Dendritic cell treated with granulocyte-macrophage colony-stimulating factor and Interleukin-4, amounts not matched to agents 40 ng/mL and 50 ng/mL, for 4 days (primary cell): ENCODE measurements around the gene ORC6.
A peak's percentile ranks its signal among the peaks of the same experiment; 100 is the strongest.

Experiments
- H3K27ac Mint-ChIP-seq: one replicate; pipeline ENCODE4 v1.8.0; 2022; ENCODE audit warnings: mild to moderate bottlenecking, mixed read lengths
- H3K27me3 Mint-ChIP-seq: one replicate; pipeline ENCODE4 v1.8.0; 2022; ENCODE audit warnings: mild to moderate bottlenecking, mixed read lengths
- H3K36me3 Mint-ChIP-seq: one replicate; pipeline ENCODE4 v1.8.0; 2022; ENCODE audit warnings: low read depth, mixed read lengths
- H3K4me1 Mint-ChIP-seq: one replicate; pipeline ENCODE4 v1.8.0; 2022; ENCODE audit warnings: low read depth, mixed read lengths
- H3K4me3 Mint-ChIP-seq: one replicate; pipeline ENCODE4 v1.8.0; 2022; ENCODE audit warnings: mild to moderate bottlenecking, moderate library complexity, mixed read lengths
- H3K9me3 Mint-ChIP-seq: one replicate; pipeline ENCODE4 v1.8.0; 2022; ENCODE audit warnings: mixed read lengths
- intact Hi-C: fragments of 100-400 bp; cut with micrococcal nuclease; formaldehyde crosslinking; loops from one replicate; pipeline ENCODE4 v1.15.0; 2022

Gene ORC6

GRCh38 chr16:46688654-46689364, 650 bp upstream of the ORC6 start, which contains the start of gene VPS35:
Gene VPS35, minus strand, starts transcription at chr16:46689178. Its CDS starts 45 bp downstream, at chr16:46689133.
- Mint-ChIP-seq H3K27ac (no peak within 1 kb of the TSS), H3K27me3 (no peaks in the 10 kb centered on the region), H3K4me1 (peaks cover 38% of the 10 kb centered on the region), H3K9me3 (no peaks in the 10 kb centered on the region), H3K36me3 (no peaks in the 10 kb centered on the region), H3K4me3 (no peak within 1 kb of the TSS)
- intact Hi-C loops: loop anchor here (1.0 to 2.0 kb wide), 2 partner anchors 68 to 100 kb away; partner anchors contain the start of gene SHCBP1

- Mint-ChIP-seq H3K4me3 (no peak overlapping the region), H3K4me1 (peaks cover 21% of the 10 kb centered on the region), H3K36me3 (peaks cover 7% of the 10 kb centered on the region), H3K9me3 (no peaks in the 10 kb centered on the region), H3K27me3 (no peaks in the 10 kb centered on the region), H3K27ac (no peak overlapping the region)
- intact Hi-C loops: loop anchor here (1.0 kb wide), 1 partner anchor 53 kb away; no protein-coding TSS in a partner anchor
Measured at GRCh38 chr16:46690281-46691178, 1.1 kb downstream of the ORC6 start.

DNA sequence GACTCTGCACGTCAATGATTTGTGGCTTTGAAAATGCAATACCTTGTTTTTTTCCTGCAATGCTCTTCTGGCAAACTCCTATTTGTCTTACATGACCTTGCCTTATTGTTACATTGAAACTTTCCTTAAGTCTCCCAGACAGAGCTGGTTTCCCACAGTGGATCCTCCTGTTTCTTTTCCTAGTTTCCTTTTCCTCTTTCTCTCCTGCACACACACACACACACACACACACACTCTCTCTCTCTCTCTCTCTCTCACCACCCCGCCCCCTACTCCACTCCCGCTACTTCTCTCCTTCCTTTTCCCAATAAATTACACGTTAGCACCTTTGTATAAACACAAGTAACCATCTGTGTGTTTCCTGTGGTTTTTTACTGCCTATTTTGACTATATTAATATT, 2.3 kb downstream of the ORC6 start:
- Mint-ChIP-seq H3K9me3 (no peaks in the 10 kb centered on the region), H3K27me3 (no peaks in the 10 kb centered on the region), H3K36me3 (peaks cover 11% of the 10 kb centered on the region), H3K27ac (no peak overlapping the region), H3K4me1 (peaks cover 11% of the 10 kb centered on the region), H3K4me3 (no peak overlapping the region)
- intact Hi-C loops: no loop called here

GRCh38 chr16:46693598-46693997, 4.1 kb downstream of the ORC6 start:
- H3K27ac Mint-ChIP-seq: no peak overlapping the region
- H3K9me3 Mint-ChIP-seq: no peaks in the 10 kb centered on the region
- H3K4me1 Mint-ChIP-seq: no peaks in the 10 kb centered on the region
- H3K36me3 Mint-ChIP-seq: peaks cover 11% of the 10 kb centered on the region
- H3K27me3 Mint-ChIP-seq: no peaks in the 10 kb centered on the region
- no peak overlapping the region for H3K4me3 Mint-ChIP-seq
- intact Hi-C loops: no loop called here

DNA sequence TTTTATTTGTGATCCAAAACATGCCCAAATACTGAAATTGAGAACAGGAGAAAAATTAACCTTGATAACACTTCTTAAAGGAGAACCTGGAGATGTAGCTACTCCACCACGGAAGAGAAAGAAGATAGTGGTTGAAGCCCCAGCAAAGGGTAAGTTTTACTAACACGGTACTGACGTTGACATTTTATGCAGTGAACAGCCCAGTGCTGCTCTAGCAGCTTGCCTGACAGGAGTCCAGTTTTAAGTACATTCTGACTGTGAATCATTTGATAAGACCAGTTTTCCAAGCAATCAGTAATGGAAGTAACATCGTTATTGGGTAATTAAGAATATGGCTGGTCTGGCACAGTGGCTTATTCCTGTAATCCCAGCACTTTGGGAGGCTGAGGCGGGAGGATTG, 6.5 kb downstream of the ORC6 start:
- Mint-ChIP-seq H3K27ac (no peak overlapping the region), H3K36me3 (peaks cover 11% of the 10 kb centered on the region), H3K9me3 (no peaks in the 10 kb centered on the region), H3K4me3 (no peak overlapping the region), H3K27me3 (no peaks in the 10 kb centered on the region), H3K4me1 (no peaks in the 10 kb centered on the region)
- intact Hi-C loops: no loop called here

DNA sequence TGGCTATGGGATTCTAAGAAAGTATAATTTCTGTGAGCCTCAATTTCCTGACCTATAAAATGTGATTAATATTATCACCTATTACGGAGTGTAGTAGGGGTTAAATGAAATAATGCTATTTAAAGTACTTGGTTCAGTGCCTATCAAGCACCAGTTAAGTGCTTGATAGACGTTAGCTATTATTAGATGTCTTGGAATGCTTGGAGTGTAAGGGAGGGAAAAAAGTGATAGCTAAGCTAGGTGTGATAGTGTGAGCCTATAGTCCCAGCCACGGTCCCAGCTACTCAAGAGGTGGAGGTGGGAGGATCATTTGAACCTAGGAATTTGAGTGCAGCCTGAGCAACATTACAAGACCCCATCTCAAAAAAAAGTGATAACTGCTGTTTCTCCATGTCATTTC, 7.5 kb downstream of the ORC6 start:
- intact Hi-C loops: no loop called here
- H3K4me1 Mint-ChIP-seq: no peaks in the 10 kb centered on the region
- no peaks in the 10 kb centered on the region for H3K27me3 Mint-ChIP-seq
- H3K36me3 Mint-ChIP-seq: peaks cover 11% of the 10 kb centered on the region
- no peak overlapping the region for H3K27ac Mint-ChIP-seq
- no peaks in the 10 kb centered on the region for H3K9me3 Mint-ChIP-seq
- H3K4me3 Mint-ChIP-seq: no peak overlapping the region

DNA sequence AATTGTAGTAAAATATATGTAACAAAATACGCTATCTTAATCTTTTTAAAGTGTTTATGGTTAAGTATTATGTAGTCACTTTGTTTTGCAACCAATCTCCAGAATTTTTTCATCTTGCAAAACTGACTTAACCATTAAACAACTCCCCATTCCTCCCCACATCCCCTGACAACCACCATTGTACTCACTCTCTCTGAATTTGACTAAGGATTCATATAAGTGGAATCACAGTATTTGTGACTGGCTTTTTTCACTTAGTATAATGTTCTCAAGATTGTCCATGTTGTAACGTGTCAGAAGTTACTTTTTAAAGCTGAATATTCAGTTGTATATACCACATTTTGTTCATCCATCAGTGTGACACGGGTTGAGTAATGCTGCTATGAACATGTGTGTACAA, 10.6 kb downstream of the ORC6 start:
- H3K9me3 Mint-ChIP-seq: no peaks in the 10 kb centered on the region
- H3K4me1 Mint-ChIP-seq: no peaks in the 10 kb centered on the region
- intact Hi-C loops: no loop called here
- H3K27ac Mint-ChIP-seq: no peak overlapping the region
- no peak overlapping the region for H3K4me3 Mint-ChIP-seq
- H3K36me3 Mint-ChIP-seq: peaks cover 7% of the 10 kb centered on the region
- H3K27me3 Mint-ChIP-seq: no peaks in the 10 kb centered on the region

- no peak overlapping the region for H3K4me3 Mint-ChIP-seq
- no peaks in the 10 kb centered on the region for H3K36me3 Mint-ChIP-seq
- H3K27ac Mint-ChIP-seq: no peak overlapping the region
- H3K9me3 Mint-ChIP-seq: no peaks in the 10 kb centered on the region
- H3K27me3 Mint-ChIP-seq: no peaks in the 10 kb centered on the region
- intact Hi-C loops: no loop called here
- no peaks in the 10 kb centered on the region for H3K4me1 Mint-ChIP-seq
Measured at GRCh38 chr16:46701615-46702014, 12.2 kb downstream of the ORC6 start.

DNA sequence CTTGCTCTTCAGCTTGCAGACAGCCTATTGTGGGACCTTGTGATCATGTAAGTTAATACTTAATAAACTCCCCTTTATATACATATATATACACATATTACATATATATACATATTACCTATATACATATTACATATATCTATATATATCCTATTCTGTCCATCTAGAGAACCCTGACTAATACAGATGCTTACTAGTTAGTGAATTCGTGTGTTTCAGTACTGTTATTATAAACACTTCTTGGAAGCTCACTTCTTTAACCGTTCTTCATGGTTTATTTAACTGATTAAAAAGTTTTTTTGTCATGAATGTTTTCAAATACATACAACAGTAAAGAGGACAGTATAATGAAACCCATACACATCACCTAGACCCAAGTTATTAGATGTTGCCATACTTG, 12.6 kb downstream of the ORC6 start:
- Mint-ChIP-seq H3K36me3 (no peaks in the 10 kb centered on the region), H3K27ac (no peak overlapping the region)
- intact Hi-C loops: no loop called here

DNA sequence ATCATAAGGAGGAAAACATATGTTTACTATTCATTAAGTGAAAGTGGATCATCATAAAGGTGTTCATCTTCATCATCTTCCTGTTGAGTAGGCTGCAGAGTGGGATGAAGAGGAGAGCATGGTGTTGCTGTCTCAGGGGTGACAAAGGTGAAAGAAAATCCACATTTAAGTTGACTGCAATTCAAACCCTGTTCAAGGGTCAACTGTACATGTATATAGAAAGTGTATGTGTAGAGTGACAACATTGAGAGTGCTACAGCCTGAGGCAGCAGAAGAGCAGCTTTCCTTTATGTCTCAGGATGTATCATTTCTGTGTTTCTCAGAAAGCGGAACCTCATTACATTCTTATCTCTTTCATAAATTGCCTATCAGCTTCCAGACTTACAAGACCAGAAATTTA, 17.2 kb downstream of the ORC6 start:
- intact Hi-C loops: no loop called here
- Mint-ChIP-seq H3K4me3 (no peak overlapping the region), H3K27ac (no peak overlapping the region), H3K36me3 (no peaks in the 10 kb centered on the region), H3K4me1 (peaks cover 27% of the 10 kb centered on the region), H3K9me3 (no peaks in the 10 kb centered on the region), H3K27me3 (no peaks in the 10 kb centered on the region)

More for the DNA sequence above, 12.6 kb downstream of the ORC6 start:
- Mint-ChIP-seq H3K4me3 (no peak overlapping the region), H3K27me3 (no peaks in the 10 kb centered on the region), H3K4me1 (no peaks in the 10 kb centered on the region), H3K9me3 (no peaks in the 10 kb centered on the region)

DNA sequence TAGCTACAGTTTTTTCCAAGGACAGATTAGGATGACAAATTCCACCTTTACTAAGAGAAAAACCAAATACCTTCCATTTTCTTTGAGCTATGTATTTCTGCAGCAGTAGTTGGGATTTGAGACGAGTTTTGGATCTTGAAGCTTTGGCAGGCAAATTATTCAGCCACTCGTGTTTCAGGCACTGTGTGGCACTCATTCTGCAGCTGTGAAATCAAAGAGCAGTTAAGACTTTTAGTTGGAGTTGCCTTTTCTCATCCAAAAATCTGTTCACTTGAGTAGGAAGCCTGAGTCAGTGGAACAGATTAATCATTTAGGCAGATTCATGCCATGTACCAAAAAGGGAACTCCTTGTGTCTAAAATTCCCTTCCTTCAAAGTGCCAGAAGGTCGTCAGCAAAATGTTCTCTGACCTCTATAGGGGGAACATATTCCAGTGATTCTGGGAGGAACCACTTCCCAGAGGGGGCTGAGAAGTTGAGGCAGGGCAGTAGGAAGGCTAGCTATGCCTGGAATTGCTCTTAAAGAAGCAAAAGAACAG, 20.1 kb downstream of the ORC6 start:
- H3K4me3 Mint-ChIP-seq: no peak overlapping the region
- H3K36me3 Mint-ChIP-seq: no peaks in the 10 kb centered on the region
- H3K27ac Mint-ChIP-seq: peak overlapping the region; percentile 65
- no peaks in the 10 kb centered on the region for H3K27me3 Mint-ChIP-seq
- intact Hi-C loops: loop anchor here (2.0 kb wide), 1 partner anchor 33 kb away; no protein-coding TSS in a partner anchor
- peaks cover 53% of the 10 kb centered on the region for H3K4me1 Mint-ChIP-seq
- H3K9me3 Mint-ChIP-seq: no peaks in the 10 kb centered on the region

GRCh38 chr16:46711106-46712058, 21.9 kb downstream of the ORC6 start:
- Mint-ChIP-seq H3K27me3 (no peaks in the 10 kb centered on the region), H3K27ac (peak overlapping the region; percentile 72), H3K36me3 (no peaks in the 10 kb centered on the region), H3K9me3 (no peaks in the 10 kb centered on the region), H3K4me1 (peaks cover 59% of the 10 kb centered on the region), H3K4me3 (no peak overlapping the region)
- intact Hi-C loops: loop anchor here (2.0 kb wide), 1 partner anchor 31 kb away; no protein-coding TSS in a partner anchor

DNA sequence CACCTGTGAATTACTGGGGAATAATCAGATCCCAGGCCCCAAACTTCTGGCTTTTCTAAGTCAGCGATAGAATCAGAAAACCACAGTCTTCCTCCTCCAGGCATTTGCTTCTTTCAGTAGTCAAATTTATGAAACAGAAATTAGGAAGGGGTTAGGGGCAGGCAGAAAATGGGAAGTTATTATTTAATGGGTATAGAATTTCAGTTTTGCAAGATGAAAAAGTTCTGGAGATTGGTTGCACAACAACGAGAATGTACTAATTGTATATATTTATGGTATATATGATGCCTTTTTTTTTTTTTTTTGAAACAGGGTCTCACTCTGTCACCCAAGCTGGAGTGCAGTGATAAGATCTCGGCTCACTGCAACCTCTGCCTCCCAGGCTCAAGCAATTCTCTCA, 23.5 kb downstream of the ORC6 start:
- Mint-ChIP-seq H3K4me3 (no peak overlapping the region), H3K27me3 (no peaks in the 10 kb centered on the region), H3K27ac (peak overlapping the region; percentile 71), H3K4me1 (peaks cover 59% of the 10 kb centered on the region), H3K9me3 (no peaks in the 10 kb centered on the region), H3K36me3 (no peaks in the 10 kb centered on the region)
- intact Hi-C loops: no loop called here
